Measurements from ENCODE around the gene TMOD1.

The TMOD1 gene

GRCh38 chr9:97518166-97518908 lies 16.9 kb downstream of the TMOD1 start:
- DNase-seq, result no peak

GRCh38 chr9:97518909-97519307 lies 17.4 kb downstream of the TMOD1 start:
- no peak for DNase-seq

GRCh38 chr9:97519441-97519970 lies 18.0 kb downstream of the TMOD1 start:
- DNase-seq, result no peak

GRCh38 chr9:97521576-97522333 lies 20.3 kb downstream of the TMOD1 start:
- no peak for DNase-seq

GRCh38 chr9:97524424-97524823 lies 23.0 kb downstream of the TMOD1 start:
- DNase-seq, result no peak

- DNase-seq, result no peak
Measured at GRCh38 chr9:97525451-97525850, 24.0 kb downstream of the TMOD1 start.

- no peak for DNase-seq
Measured at GRCh38 chr9:97526895-97527575, 25.6 kb downstream of the TMOD1 start.

- no peak for DNase-seq
Measured at GRCh38 chr9:97527626-97528528, 26.4 kb downstream of the TMOD1 start.

- no peak for DNase-seq
Measured at GRCh38 chr9:97528529-97529230, 27.2 kb downstream of the TMOD1 start.

GRCh38 chr9:97529363-97530076 lies 28.1 kb downstream of the TMOD1 start:
- DNase-seq, result no peak

- DNase-seq, result no peak
Measured at GRCh38 chr9:97531888-97532376, 30.5 kb downstream of the TMOD1 start.

GRCh38 chr9:97534185-97534584 lies 32.7 kb downstream of the TMOD1 start:
- no peak for DNase-seq

- no peak for DNase-seq
Measured at GRCh38 chr9:97534961-97535594, 33.6 kb downstream of the TMOD1 start.

- DNase-seq, result no peak
Measured at GRCh38 chr9:97535771-97536170, 34.3 kb downstream of the TMOD1 start.

GRCh38 chr9:97536480-97536879 lies 35.0 kb downstream of the TMOD1 start:
- no peak for DNase-seq

GRCh38 chr9:97543561-97543960 lies 42.1 kb downstream of the TMOD1 start:
- DNase-seq, result no peak

- no peak for DNase-seq
Measured at GRCh38 chr9:97545486-97545885, 44.0 kb downstream of the TMOD1 start.

GRCh38 chr9:97547098-97547829 lies 45.8 kb downstream of the TMOD1 start:
- no peak for DNase-seq

- DNase-seq, result no peak
Measured at GRCh38 chr9:97548379-97548778, 46.9 kb downstream of the TMOD1 start.

All from stimulated activated naive CD4-positive, alpha-beta T cell treated with Interleukin-2 at 50 U/mL for 16 hours (primary cell).